ENCODE data around the gene LRTM1. TPM values are rescaled to one million over a fixed set of nuclear protein-coding genes. Genes with fewer than 3 reads are reported as not detected.

Gene LRTM1
- polyA plus RNA-seq, 3 donors = not detected

DNA sequence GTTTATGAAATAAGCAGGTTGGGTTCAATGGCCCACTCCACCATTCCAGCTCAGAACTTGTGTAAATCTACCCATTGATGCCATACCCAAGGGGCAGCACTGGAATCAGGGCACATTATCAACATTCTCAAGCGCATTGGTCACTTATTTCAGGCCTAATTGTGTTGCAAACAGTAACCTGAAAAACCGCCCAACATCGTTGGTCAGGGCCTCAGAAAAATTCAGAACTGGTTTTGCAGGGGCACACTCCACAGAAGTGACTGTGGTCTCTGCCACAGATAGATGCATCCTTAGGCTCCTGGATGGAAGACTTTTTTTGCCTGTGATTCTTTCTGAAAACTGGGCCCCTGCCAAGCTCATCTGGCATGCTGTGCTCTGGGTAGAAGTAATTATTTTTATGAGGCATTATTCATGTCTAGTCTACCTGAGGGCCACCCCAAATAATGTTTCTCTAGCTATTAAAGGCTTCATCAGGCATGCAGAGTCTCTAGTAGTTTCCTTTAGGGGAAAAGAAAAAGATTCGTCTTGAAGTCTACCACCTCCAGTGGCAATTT, 21.7 kb upstream of the LRTM1 start:
- Histone ChIP-seq H3K9ac (ENCODE audit: insufficient read depth, low read length, poor library complexity, severe bottlenecking) (no peak overlapping the region), H3K79me2 (ENCODE audit: insufficient read depth, low read length) (no peaks in the 10 kb centered on the region), H3K4me2 (replicated peaks; ENCODE audit: extremely low read depth, low read length, poor library complexity, severe bottlenecking) (no peak overlapping the region), H2AFZ (ENCODE audit: insufficient read depth, low read depth, low read length, poor library complexity, severe bottlenecking) (no peak overlapping the region), H4K20me1 (ENCODE audit: insufficient read depth, low read length) (no peaks in the 10 kb centered on the region), H3K27me3 (ENCODE audit: control insufficient read depth in 2 of 2, insufficient read depth in 2 of 2, low read length in 2 of 2) (no peaks in the 10 kb centered on the region), H3K36me3 (replicated peaks in 1 of 2; ENCODE audit: control insufficient read depth in 1 of 2, insufficient read depth in 2 of 2, low read length in 2 of 2) (no peaks in the 10 kb centered on the region), H3K9me3 (replicated peaks in 1 of 2; ENCODE audit: control insufficient read depth in 1 of 2, insufficient read depth in 1 of 2, low read length in 2 of 2) (no peaks in the 10 kb centered on the region), H3K27ac (ENCODE audit: low read depth in 1 of 2, low read length in 2 of 2) (no peak overlapping the region), H3K4me1 (ENCODE audit: control insufficient read depth in 1 of 2, insufficient read depth in 2 of 2, low read length in 2 of 2) (no peaks in the 10 kb centered on the region), H3K4me3 (replicated peaks in 1 of 3; ENCODE audit: low read depth in 2 of 3, low read length in 3 of 3) (no peak overlapping the region)
- peaks cover 3 to 10% (median 9%) of the 10 kb centered on the region in 3 donors for H3K27me3 Mint-ChIP-seq (ENCODE audit: low read depth in 3 of 3)
- peaks cover 6% of the 10 kb centered on the region for H3K4me1 Mint-ChIP-seq
- intact Hi-C loops (cut with micrococcal nuclease) = loop anchor here (5.0 kb wide), 1 partner anchor 233 kb away; no protein-coding TSS in a partner anchor
- TF ChIP-seq, protein P1, sequence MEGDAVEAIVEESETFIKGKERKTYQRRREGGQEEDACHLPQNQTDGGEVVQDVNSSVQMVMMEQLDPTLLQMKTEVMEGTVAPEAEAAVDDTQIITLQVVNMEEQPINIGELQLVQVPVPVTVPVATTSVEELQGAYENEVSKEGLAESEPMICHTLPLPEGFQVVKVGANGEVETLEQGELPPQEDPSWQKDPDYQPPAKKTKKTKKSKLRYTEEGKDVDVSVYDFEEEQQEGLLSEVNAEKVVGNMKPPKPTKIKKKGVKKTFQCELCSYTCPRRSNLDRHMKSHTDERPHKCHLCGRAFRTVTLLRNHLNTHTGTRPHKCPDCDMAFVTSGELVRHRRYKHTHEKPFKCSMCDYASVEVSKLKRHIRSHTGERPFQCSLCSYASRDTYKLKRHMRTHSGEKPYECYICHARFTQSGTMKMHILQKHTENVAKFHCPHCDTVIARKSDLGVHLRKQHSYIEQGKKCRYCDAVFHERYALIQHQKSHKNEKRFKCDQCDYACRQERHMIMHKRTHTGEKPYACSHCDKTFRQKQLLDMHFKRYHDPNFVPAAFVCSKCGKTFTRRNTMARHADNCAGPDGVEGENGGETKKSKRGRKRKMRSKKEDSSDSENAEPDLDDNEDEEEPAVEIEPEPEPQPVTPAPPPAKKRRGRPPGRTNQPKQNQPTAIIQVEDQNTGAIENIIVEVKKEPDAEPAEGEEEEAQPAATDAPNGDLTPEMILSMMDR (IDR thresholded peaks at IDR 0.05) = no peak
- DNase-seq = no peak
- WGBS (ENCODE audit: insufficient coverage) = 100% methylated on average over 3 of the region's 4 CpGs
- H3K36me3 Mint-ChIP-seq = no peaks in the 10 kb centered on the region
- H3K27ac Mint-ChIP-seq = no peak overlapping the region
- H3K4me3 Mint-ChIP-seq = no peak overlapping the region
- peaks cover 0 to 2% (median 0%) of the 10 kb centered on the region in 7 donors for H3K9me3 Mint-ChIP-seq

DNA sequence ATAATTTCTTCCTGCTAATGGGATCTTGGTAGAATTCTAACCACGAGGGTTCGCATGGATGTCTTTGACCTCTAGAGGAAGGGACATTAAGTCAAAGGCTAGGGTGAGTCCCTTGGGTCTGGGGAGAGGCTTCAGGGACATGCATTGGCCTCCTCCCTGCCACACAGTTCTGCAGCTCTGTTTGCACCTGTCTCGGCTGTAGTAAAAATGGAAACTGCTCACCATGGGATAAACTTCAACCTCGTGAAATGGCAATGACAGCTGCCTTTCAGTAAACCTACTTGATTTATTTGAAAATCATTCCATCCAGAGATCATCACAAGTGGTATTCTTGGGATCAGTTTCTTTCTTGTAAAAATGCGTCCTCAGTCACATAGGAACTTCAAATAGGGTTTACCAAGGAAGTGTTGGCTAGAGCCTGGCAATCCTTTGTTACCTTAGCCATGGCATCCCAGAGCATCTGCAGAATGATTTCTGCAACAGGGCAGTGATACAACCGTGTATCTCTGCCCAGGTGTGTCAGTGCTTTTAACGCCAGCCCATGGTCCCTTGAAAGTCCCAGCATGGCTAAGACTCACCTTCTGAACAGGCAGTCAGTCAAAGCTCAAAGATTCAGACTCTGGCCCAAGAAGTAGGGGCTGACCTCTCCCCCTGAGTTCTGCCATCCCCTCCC, 14.0 kb upstream of the LRTM1 start:
- Histone ChIP-seq H3K36me3 (replicated peaks in 1 of 2; ENCODE audit: control insufficient read depth in 1 of 2, insufficient read depth in 2 of 2, low read length in 2 of 2) (no peaks in the 10 kb centered on the region), H3K4me3 (replicated peaks in 1 of 3; ENCODE audit: low read depth in 2 of 3, low read length in 3 of 3) (no peak overlapping the region), H3K9ac (ENCODE audit: insufficient read depth, low read length, poor library complexity, severe bottlenecking) (no peak overlapping the region), H3K4me2 (replicated peaks; ENCODE audit: extremely low read depth, low read length, poor library complexity, severe bottlenecking) (no peak overlapping the region), H3K27me3 (ENCODE audit: control insufficient read depth in 2 of 2, insufficient read depth in 2 of 2, low read length in 2 of 2) (peaks cover 6 to 7% of the 10 kb centered on the region in 2 donors), H3K79me2 (ENCODE audit: insufficient read depth, low read length) (no peaks in the 10 kb centered on the region), H3K27ac (ENCODE audit: low read depth in 1 of 2, low read length in 2 of 2) (no peak overlapping the region), H2AFZ (ENCODE audit: insufficient read depth, low read depth, low read length, poor library complexity, severe bottlenecking) (no peak overlapping the region), H4K20me1 (ENCODE audit: insufficient read depth, low read length) (no peaks in the 10 kb centered on the region), H3K9me3 (replicated peaks in 1 of 2; ENCODE audit: control insufficient read depth in 1 of 2, insufficient read depth in 1 of 2, low read length in 2 of 2) (no peaks in the 10 kb centered on the region), H3K4me1 (ENCODE audit: control insufficient read depth in 1 of 2, insufficient read depth in 2 of 2, low read length in 2 of 2) (no peaks in the 10 kb centered on the region)
- DNase-seq = no peak
- peaks cover 4% of the 10 kb centered on the region for H3K4me1 Mint-ChIP-seq
- H3K36me3 Mint-ChIP-seq = no peaks in the 10 kb centered on the region
- H3K9me3 Mint-ChIP-seq = peaks cover 0 to 2% (median 0%) of the 10 kb centered on the region in 7 donors
- intact Hi-C loops (cut with micrococcal nuclease) = no loop called here
- H3K4me3 Mint-ChIP-seq = no peak overlapping the region
- H3K27ac Mint-ChIP-seq = no peak overlapping the region
- H3K27me3 Mint-ChIP-seq (ENCODE audit: low read depth in 3 of 3) = peaks cover 8 to 20% (median 8%) of the 10 kb centered on the region in 3 donors
- 97% methylated on average over 7 of the region's 7 CpGs for WGBS (ENCODE audit: insufficient coverage)
- TF ChIP-seq, protein P1 (IDR thresholded peaks at IDR 0.05) = no peak

All from CD14-positive monocyte (primary cell).